HepG2 (cell line): ENCODE data around the gene NSMCE4A. TPM values are rescaled to one million over a fixed set of nuclear protein-coding genes. Genes with fewer than 3 reads are reported as not detected.
"Not testable (repeated sequence)": the region's sequence is repeated elsewhere in the genome, so short reads cannot be mapped to it uniquely, and the experiment has no call there.

Experiments used
- ATAC-seq: fragments of 200-7000 bp; cut with Tn5 transposase; 3 replicates; pipeline ENCODE4 v1.9.1; 2020; ENCODE audit warnings: mild to moderate bottlenecking, moderate library complexity
- BruUV-seq: library from RNA; stranded (reverse); fragments of 400-500 nt; replicated peaks from 2 replicates; lab custom pipeline; 2021; lab: Mats Ljungman, UMichigan
- CTCF ChIA-PET: fragments of 300-600 bp; formaldehyde crosslinking; extraction: SDS; loops from one replicate; lab custom pipeline; 2021; ENCODE audit warnings: low total read pairs, inconsistent platforms, low intra/inter-chr PET ratio; lab: Yijun Ruan, JAX
- POLR2A ChIA-PET: fragments of 350-600 bp; sonication (Branson Sonifier 250); formaldehyde crosslinking; loops from one replicate; lab custom pipeline; 2020; ENCODE audit warnings: antibody characterized with exemption, inconsistent platforms; lab: Yijun Ruan, JAX
- DNase-seq: peaks from one replicate; pipeline ENCODE4 v3.0.0-alpha.2; 2015; ENCODE audit warnings: low spot score
- FAIRE-seq: peaks from 3 replicates; lab custom pipeline; 2011; peaks lifted over from hg19 to GRCh38; lab: Jason Lieb, UNC
- H2AFZ ChIP-seq: one replicate; pipeline ENCODE4 v1.6.1; 2011; ENCODE audit warnings: low read length, inconsistent platforms
- H3K27ac ChIP-seq: fragments of 300-600 bp; 3 replicates; pipeline ENCODE4 v1.8.0; 2011; ENCODE audit warnings: mixed run types, mild to moderate bottlenecking, mixed read lengths, low read length, inconsistent platforms; ENCODE audit not compliant: insufficient read depth; ENCODE audit errors: extremely low read length
- H3K27me3 ChIP-seq, 2 experiments: fragments of 200-600 bp in 1 of 2; 2 replicates in 1 of 2; 3 replicates in 1 of 2; pipeline versions ENCODE4 v1.6.0 to v1.8.0; 2011; ENCODE audit warnings: low read length in 2 of 2, mild to moderate bottlenecking in 2 of 2, moderate library complexity in 2 of 2, inconsistent platforms in 1 of 2; ENCODE audit not compliant: insufficient read depth in 2 of 2, control insufficient read depth in 1 of 2
- H3K36me3 ChIP-seq, 2 experiments: fragments of 200-600 bp in 1 of 2; replicated peaks in 1 of 2; 2 replicates in 1 of 2; 3 replicates in 1 of 2; pipeline versions ENCODE4 v1.5.1 to v1.8.0; 2011; ENCODE audit warnings: low read length in 2 of 2, inconsistent platforms in 1 of 2; ENCODE audit not compliant: insufficient read depth in 2 of 2, control insufficient read depth in 1 of 2
- H3K4me1 ChIP-seq: 2 replicates; pipeline ENCODE4 v1.5.1; 2012; ENCODE audit warnings: low read length, inconsistent platforms; ENCODE audit not compliant: insufficient read depth
- H3K4me2 ChIP-seq: 2 replicates; pipeline ENCODE4 v1.6.0; 2011; ENCODE audit warnings: low read depth, low read length, inconsistent platforms
- H3K4me3 ChIP-seq, 3 experiments: fragments of 200-600 bp in 1 of 3; sonication (generic), shearing (Covaris generic) in 1 of 3; replicated peaks in 1 of 3; 2 replicates each; pipeline ENCODE4 v1.5.1; 2011 to 2016; ENCODE audit warnings: low read length in 3 of 3, inconsistent platforms in 2 of 3, low read depth in 2 of 3, mild to moderate bottlenecking in 2 of 3, control low read depth in 1 of 3, mixed read lengths in 1 of 3; ENCODE audit not compliant: insufficient read depth in 1 of 3
- H3K79me2 ChIP-seq: one replicate; pipeline ENCODE4 v1.6.1; 2011; ENCODE audit warnings: low read length, inconsistent platforms; ENCODE audit not compliant: insufficient read depth
- H3K9ac ChIP-seq: 2 replicates; pipeline ENCODE4 v1.6.0; 2011; ENCODE audit warnings: mild to moderate bottlenecking, low read depth, low read length, inconsistent platforms; ENCODE audit not compliant: insufficient read depth
- H3K9me3 ChIP-seq: 2 replicates; pipeline ENCODE4 v1.5.1; 2012; ENCODE audit warnings: mild to moderate bottlenecking, low read length
- H4K20me1 ChIP-seq: 2 replicates; pipeline ENCODE4 v1.6.0; 2011; ENCODE audit warnings: inconsistent platforms, mild to moderate bottlenecking, low read length, moderate library complexity; ENCODE audit not compliant: insufficient read depth
- PHB2 ChIP-seq: fragments of 450-650 bp; IDR thresholded peaks from 2 replicates; pipeline ENCODE4 v1.6.1; 2018; ENCODE audit not compliant: partially characterized antibody
- ZNF121 ChIP-seq: sonication (generic); formaldehyde crosslinking; IDR thresholded peaks from 2 replicates; pipeline ENCODE4 v1.5.0; 2020; ENCODE audit warnings: mild to moderate bottlenecking, missing genetic modification reagents
- ZNF431 ChIP-seq: sonication (generic); formaldehyde crosslinking; IDR thresholded peaks from 2 replicates; pipeline ENCODE4 v1.9.0; 2022; ENCODE audit warnings: missing genetic modification reagents, low read depth, mild to moderate bottlenecking, borderline replicate concordance
- ZNF770 ChIP-seq: sonication (generic); formaldehyde crosslinking; IDR thresholded peaks from 2 replicates; pipeline ENCODE4 v1.5.0; 2020; ENCODE audit warnings: mild to moderate bottlenecking, missing genetic modification reagents
- WGBS: methylation state at CpG from one replicate; pipeline ENCODE4 v1.1.6; 2017; ENCODE audit warnings: low lambda C conversion rate; 5-methylcytosine and 5-hydroxymethylcytosine counted together
- in situ Hi-C: cut with HindIII; loops from 2 replicates; pipeline ENCODE4 v1.10.0; 2017; ENCODE audit warnings: low pct_unique_long_range_greater_than_20kb; ENCODE audit not compliant: extremely low pct_ligation_motif_present
- intact Hi-C: fragments of 100-400 bp; cut with micrococcal nuclease; formaldehyde crosslinking; loops from one replicate; pipeline ENCODE4 v1.10.0; 2022; ENCODE audit not compliant: unreplicated experiment
- polyA plus RNA-seq, 8 experiments: library from polyadenylated mRNA; depleted of rRNA in 3 of 8; stranded (reverse) in 7 of 8; unstranded in 1 of 8; fragments of >200 nt; fragmentation: Illumina TruSeq in 4 of 8; extraction: Trizol in 4 of 8; gene quantifications; 2 replicates each; pipeline versions ENCODE4 v1.2.1 to v1.2.3, GENCODE V29; 2011 to 2016; ENCODE audit warnings: low read depth in 4 of 8, missing spikeins in 1 of 8, mixed read lengths in 1 of 8; ENCODE audit not compliant: insufficient read depth in 1 of 8
- total RNA-seq, 5 experiments: library from RNA; depleted of rRNA; stranded (reverse); fragments of >200 nt; fragmentation: Illumina TruSeq; extraction: Trizol; gene quantifications; 2 replicates each; pipeline ENCODE4 v1.2.3, GENCODE V29; 2016; ENCODE audit warnings: low read depth in 1 of 5

NSMCE4A gene
- total and polyA plus RNA-seq, 2 of the 13 experiments (the other 11 are each of a cell fraction or from before 2014, with no cell fraction given): 61.1 to 91.6 TPM

GRCh38 chr10:121991727-121992126 lies 16.7 kb upstream of the NSMCE4A start:
- BruUV-seq, in situ Hi-C loops, H2AFZ ChIP-seq, H4K20me1 ChIP-seq, FAIRE-seq, H3K4me2 ChIP-seq, H3K9me3 ChIP-seq, H3K27me3 ChIP-seq, H3K9ac ChIP-seq, ATAC-seq, POLR2A ChIA-PET, H3K36me3 ChIP-seq, H3K79me2 ChIP-seq, H3K4me3 ChIP-seq, DNase-seq, CTCF ChIA-PET, H3K27ac ChIP-seq: not testable (repeated sequence)
- peaks cover 57% of the 10 kb centered on the region for H3K4me1 ChIP-seq
- intact Hi-C loops: loop anchor here (5.0 kb wide), 1 partner anchor 121 kb away; no protein-coding TSS in a partner anchor
- TF ChIP-seq ZNF431: peak; percentile 90
- WGBS: 55% methylated on average over 4 of the region's 4 CpGs

DNA sequence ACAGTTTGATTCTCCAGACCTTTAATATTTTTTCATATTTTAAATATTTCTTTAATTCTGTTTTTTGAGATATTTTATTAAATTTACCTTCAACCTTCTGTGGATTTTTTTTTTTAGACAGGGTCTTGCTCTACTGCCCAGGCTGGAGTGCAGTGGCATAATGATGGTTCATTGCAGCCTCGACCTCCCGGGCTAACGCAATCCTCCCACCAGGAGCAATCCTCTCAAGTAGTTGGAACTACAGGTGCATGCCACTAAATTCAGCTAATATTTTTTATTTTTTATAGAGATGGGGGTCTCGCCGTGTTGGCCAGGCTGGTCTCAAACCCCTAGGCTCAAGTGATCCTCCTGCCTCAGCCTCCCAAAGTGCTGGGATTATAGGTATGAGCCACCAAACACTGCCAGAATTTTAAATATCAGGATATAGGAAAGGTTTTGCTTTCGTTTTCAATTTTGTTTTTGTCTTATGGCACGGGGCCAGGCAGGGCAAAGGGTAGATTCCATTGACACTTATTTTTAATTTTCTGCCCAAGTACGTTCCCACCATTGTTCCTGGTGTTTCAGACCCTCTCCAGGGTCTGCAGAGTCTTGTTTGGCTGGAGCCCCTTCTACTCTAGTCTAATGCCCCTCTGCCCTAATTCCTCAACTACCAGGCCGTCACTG lies 15.1 kb upstream of the NSMCE4A start:
- Histone ChIP-seq H3K4me2 (peak overlapping the region; percentile 81), H3K9me3 (no peaks in the 10 kb centered on the region), H3K27ac (no peak overlapping the region), H3K36me3 (no peaks in the 10 kb centered on the region), H3K9ac (peak overlapping the region; percentile 62), H3K4me3 (peak overlapping the region; percentile 49 to 65 (median 64)), H4K20me1 (no peaks in the 10 kb centered on the region), H2AFZ (no peak overlapping the region), H3K79me2 (no peaks in the 10 kb centered on the region), H3K27me3 (no peaks in the 10 kb centered on the region), H3K4me1 (peaks cover 49% of the 10 kb centered on the region)
- POLR2A ChIA-PET: no interaction called here
- no TSS peak for BruUV-seq
- intact Hi-C loops: loop anchor here (5.0 kb wide), 1 partner anchor 122 kb away; no protein-coding TSS in a partner anchor
- TF ChIP-seq ZNF121 (CRISPR knock-in tag) (peak; percentile 67), ZNF770 (CRISPR knock-in tag) (peak; percentile 17; the same call in 1 of the 2 replicates), PHB2 (no peak)
- CTCF ChIA-PET: no interaction called here
- FAIRE-seq (no peak), DNase-seq (no peak), ATAC-seq (no peak)
- in situ Hi-C loops: no loop called here
- 8% methylated on average over 9 of the region's 9 CpGs for WGBS
